ENCODE results near the gene COG3. TPM values are rescaled to one million over a fixed set of nuclear protein-coding genes. Genes with fewer than 3 reads are reported as not detected.

COG3 gene
- total and polyA plus RNA-seq, 2 of the 13 experiments (the other 11 are each of a cell fraction or from before 2014, with no cell fraction given): 37.8 to 47.5 TPM

- Histone ChIP-seq H3K9me3 (ENCODE audit: low read length) (no peaks in the 10 kb centered on the region), H4K20me1 (ENCODE audit: insufficient read depth, low read length) (no peaks in the 10 kb centered on the region), H3K36me3 (replicated peaks in 1 of 2; ENCODE audit: control insufficient read depth in 1 of 2, insufficient read depth in 2 of 2, low read length in 2 of 2) (peaks cover 23 to 67% of the 10 kb centered on the region in 2 experiments; a peak in 4 of 5 replicates), H3K27me3 (ENCODE audit: control insufficient read depth in 1 of 2, insufficient read depth in 2 of 2, low read length in 2 of 2) (no peaks in the 10 kb centered on the region), H3K79me2 (ENCODE audit: insufficient read depth, low read length) (no peaks in the 10 kb centered on the region), H3K4me3 (replicated peaks in 1 of 3; ENCODE audit: insufficient read depth in 1 of 3, low read depth in 2 of 3, low read length in 3 of 3) (no peak overlapping the region), H2AFZ (ENCODE audit: low read length) (no peak overlapping the region), H3K4me2 (ENCODE audit: low read depth, low read length) (no peak overlapping the region), H3K4me1 (ENCODE audit: insufficient read depth, low read length) (no peaks in the 10 kb centered on the region), H3K27ac (ENCODE audit: extremely low read length, insufficient read depth, low read length) (no peak overlapping the region), H3K9ac (ENCODE audit: insufficient read depth, low read depth, low read length) (no peak overlapping the region)
- in situ Hi-C loops (cut with HindIII; ENCODE audit: extremely low pct_ligation_motif_present, low pct_unique_long_range_greater_than_20kb): loop anchor here (25.0 kb wide), 1 partner anchor 473 kb away; no protein-coding TSS in a partner anchor
- WGBS (ENCODE audit: low lambda C conversion rate): 94% methylated on average over 3 of the region's 3 CpGs
- ChIA-PET POLR2A (no interaction called here), CTCF (ENCODE audit: low intra/inter-chr PET ratio, low total read pairs) (no interaction called here)
- intact Hi-C loops (cut with micrococcal nuclease; ENCODE audit: unreplicated experiment): loop anchor here (2.0 to 5.0 kb wide), 2 partner anchors 74 to 207 kb away; no protein-coding TSS in a partner anchor
- DNase-seq (ENCODE audit: low spot score) (no peak), ATAC-seq (no peak; the same call in 2 of the 3 replicates), FAIRE-seq (no peak)
- BruUV-seq (replicated peaks): no TSS peak
- TF ChIP-seq SMARCE1 (IDR thresholded peaks at IDR 0.05; ENCODE audit: borderline replicate concordance) (no peak), ZBTB43 (CRISPR knock-in tag; conservative IDR thresholded peaks at IDR 0.05) (no peak), GPN1 (CRISPR knock-in tag; IDR thresholded peaks at IDR 0.05; ENCODE audit: borderline replicate concordance) (no peak)
These were observed 45.9 kb downstream of the COG3 start for GRCh38 chr13:45510672-45511071.

- no peaks in the 10 kb centered on the region for H3K9me3 ChIP-seq (ENCODE audit: low read length)
- H3K27ac ChIP-seq (ENCODE audit: extremely low read length, insufficient read depth, low read length): no peak overlapping the region
- H3K4me1 ChIP-seq (ENCODE audit: insufficient read depth, low read length): no peaks in the 10 kb centered on the region
- no peak overlapping the region for H3K4me3 ChIP-seq (replicated peaks in 1 of 3; ENCODE audit: insufficient read depth in 1 of 3, low read depth in 2 of 3, low read length in 3 of 3)
- H3K9ac ChIP-seq (ENCODE audit: insufficient read depth, low read depth, low read length): no peak overlapping the region
- FAIRE-seq: peak; percentile 92
- peak; percentile 72 for DNase-seq (ENCODE audit: low spot score)
- in situ Hi-C loops (cut with HindIII; ENCODE audit: extremely low pct_ligation_motif_present, low pct_unique_long_range_greater_than_20kb) (loop anchor here (25.0 kb wide), 1 partner anchor 474 kb away; no protein-coding TSS in a partner anchor), intact Hi-C loops (cut with micrococcal nuclease; ENCODE audit: unreplicated experiment) (loop anchor here (2.0 to 5.0 kb wide), 2 partner anchors 73 to 206 kb away; no protein-coding TSS in a partner anchor)
- ATAC-seq: peak; percentile 88
- ChIA-PET POLR2A (no interaction called here), CTCF (ENCODE audit: low intra/inter-chr PET ratio, low total read pairs) (interaction anchor here (1.1 kb wide), 1 partner anchor 207 kb away, joined by 4 read pairs; no protein-coding TSS in a partner anchor)
- BruUV-seq (replicated peaks): no TSS peak
- no peaks in the 10 kb centered on the region for H3K27me3 ChIP-seq (ENCODE audit: control insufficient read depth in 1 of 2, insufficient read depth in 2 of 2, low read length in 2 of 2)
- no peak overlapping the region for H2AFZ ChIP-seq (ENCODE audit: low read length)
- H4K20me1 ChIP-seq (ENCODE audit: insufficient read depth, low read length): no peaks in the 10 kb centered on the region
- peaks cover 17 to 67% of the 10 kb centered on the region in 2 experiments for H3K36me3 ChIP-seq (replicated peaks in 1 of 2; ENCODE audit: control insufficient read depth in 1 of 2, insufficient read depth in 2 of 2, low read length in 2 of 2)
- WGBS (ENCODE audit: low lambda C conversion rate): 96% methylated on average over 3 of the region's 3 CpGs
- H3K79me2 ChIP-seq (ENCODE audit: insufficient read depth, low read length): no peaks in the 10 kb centered on the region
- no peak overlapping the region for H3K4me2 ChIP-seq (ENCODE audit: low read depth, low read length)
- peak; percentile 71; the same call in 1 of the 2 replicates for TF ChIP-seq ARID3A (IDR thresholded peaks at IDR 0.05; ENCODE audit: low read depth, low read length)
- no peak for TF ChIP-seq ZNF501 (CRISPR knock-in tag; IDR thresholded peaks at IDR 0.05)
- no peak for TF ChIP-seq ZBED4 (CRISPR knock-in tag; IDR thresholded peaks at IDR 0.05; ENCODE audit: borderline replicate concordance)
- no peak for TF ChIP-seq KLF12 (CRISPR knock-in tag; IDR thresholded peaks at IDR 0.05; ENCODE audit: borderline replicate concordance)
- TF ChIP-seq PITX1 (CRISPR knock-in tag; IDR thresholded peaks at IDR 0.05): 0 out of 2 replicates have a peak, but pooled peaks have one; percentile 44
These were observed 46.8 kb downstream of the COG3 start for GRCh38 chr13:45511310-45512097.
